Spleen (tissue), 11 donors: ENCODE data around the gene ECI1. TPM values are rescaled to one million over a fixed set of nuclear protein-coding genes. Genes with fewer than 3 reads are reported as not detected.
"Not testable (repeated sequence)": the region's sequence is repeated elsewhere in the genome, so short reads cannot be mapped to it uniquely, and the experiment has no call there.

Source experiments
- DNase-seq: peaks from one replicate; pipeline ENCODE4 v3.0.0-alpha.2; 2020
- H3K27ac ChIP-seq, 8 donors: fragments of 200-600 bp; sonication (generic) in 7 of 8; 1 replicate in 4 of 8; 2 replicates in 4 of 8; pipeline versions ENCODE4 v1.5.0 to v1.8.0; 2016 to 2021; ENCODE audit warnings: inconsistent platforms in 4 of 8, mild to moderate bottlenecking in 4 of 8, moderate library complexity in 1 of 8
- H3K27me3 ChIP-seq, 7 donors: fragments of 200-600 bp; sonication (generic) in 6 of 7; replicated peaks in 1 of 7; 1 replicate in 4 of 7; 2 replicates in 3 of 7; pipeline versions ENCODE4 v1.5.0 to v1.8.0; 2016 to 2021; ENCODE audit warnings: inconsistent platforms in 3 of 7, mild to moderate bottlenecking in 1 of 7
- H3K36me3 ChIP-seq, 6 donors: fragments of 200-600 bp; sonication (generic) in 5 of 6; 1 replicate in 4 of 6; 2 replicates in 2 of 6; pipeline versions ENCODE4 v1.5.0 to v1.8.0; 2016 to 2021; ENCODE audit warnings: inconsistent platforms in 2 of 6
- H3K4me1 ChIP-seq, 6 donors: fragments of 200-600 bp; sonication (generic) in 5 of 6; 1 replicate in 3 of 6; 2 replicates in 3 of 6; pipeline versions ENCODE4 v1.5.0 to v1.8.0; 2016 to 2021; ENCODE audit warnings: inconsistent platforms in 3 of 6
- H3K4me3 ChIP-seq, 8 donors: fragments of 200-600 bp; sonication (generic) in 7 of 8; 1 replicate in 4 of 8; 2 replicates in 4 of 8; pipeline versions ENCODE4 v1.5.0 to v1.8.0; 2016 to 2021; ENCODE audit warnings: inconsistent platforms in 4 of 8, mild to moderate bottlenecking in 4 of 8, moderate library complexity in 2 of 8
- H3K9me3 ChIP-seq, 8 donors: fragments of 200-600 bp; sonication (generic) in 7 of 8; 1 replicate in 4 of 8; 2 replicates in 4 of 8; pipeline versions ENCODE4 v1.5.0 to v1.8.0; 2016 to 2021; ENCODE audit warnings: inconsistent platforms in 4 of 8
- CTCF ChIP-seq, 11 experiments: fragments of 200-600 bp in 7 of 11; fragments of 450-650 bp in 4 of 11; sonication (generic) in 4 of 11; IDR thresholded peaks in 8 of 11; conservative IDR thresholded peaks in 3 of 11; 1 replicate in 7 of 11; 2 replicates in 4 of 11; pipeline versions ENCODE4 v1.4.0 to v1.8.0; 2016 to 2021; ENCODE audit warnings: antibody characterized with exemption in 11 of 11, inconsistent platforms in 4 of 11, mild to moderate bottlenecking in 1 of 11
- POLR2A ChIP-seq, 3 donors: fragments of 450-650 bp; IDR thresholded peaks; one replicate each; pipeline ENCODE4 v1.5.1; 2017; ENCODE audit warnings: antibody characterized with exemption in 3 of 3, mild to moderate bottlenecking in 1 of 3
- POLR2AphosphoS5 ChIP-seq, 3 donors: sonication (generic); formaldehyde crosslinking; IDR thresholded peaks; one replicate each; pipeline ENCODE4 v1.5.1; 2017; ENCODE audit warnings: antibody characterized with exemption in 3 of 3
- WGBS, 5 donors: extraction: QIAGEN DNeasy Blood & Tissue Kit in 3 of 5; methylation state at CpG; one replicate each; pipeline versions ENCODE4 v1.1.5 to v1.1.7; 2013 to 2018; 5-methylcytosine and 5-hydroxymethylcytosine counted together
- intact Hi-C: fragments of 100-400 bp; cut with DNase I; formaldehyde crosslinking; loops from one replicate; pipeline ENCODE4 v1.15.0; 2023; ENCODE audit warnings: low total_unique reads
- polyA plus RNA-seq, 3 donors: library from polyadenylated mRNA; stranded (reverse); fragments of 200-250 nt; gene quantifications; one replicate each; pipeline ENCODE4 v1.2.1, GENCODE V29; 2013
- total RNA-seq, 7 donors: library from RNA; depleted of rRNA in 3 of 7; stranded (reverse); fragments of >200 nt in 3 of 7; fragmentation: NEBNext Ultra II Directional in 4 of 7; extraction: Animal tissue kit (Norgen Biotek cat#: 25700) in 4 of 7; gene quantifications; one replicate each; pipeline versions ENCODE4 v1.1.0 to v1.2.1, GENCODE V29; 2016 to 2021
- donor health status: healthy with polysubstance abuse.
- donor health status: DM: no; HTN: no; CAD: no; lungs with moderate emphysema.
- donor health status: DM: no; HTN: no; CAD: no.
- donor health status: Bipolar disorder and iron deficiency.
- donor health status: healthy.
- donor health status: DM: no; HTN: no; CAD: no.
- donor health status: DM: yes; HTN: yes; CAD: no.

The ECI1 gene
- total and polyA plus RNA-seq, 10 donors: 20.6 to 54.8 (median 34.0) TPM

GRCh38 chr16:2243781-2244180, 7.6 kb downstream of the ECI1 start:
- intact Hi-C loops: no loop called here
- no peak for TF ChIP-seq CTCF (IDR thresholded peaks at IDR 0.05 in 8 of 11, conservative IDR thresholded peaks at IDR 0.05 in 3 of 11)
- no peak for TF ChIP-seq POLR2A (IDR thresholded peaks at IDR 0.05)
- no peak for TF ChIP-seq POLR2AphosphoS5 (IDR thresholded peaks at IDR 0.05)
- Histone ChIP-seq H3K36me3 (peaks cover 0 to 83% (median 46%) of the 10 kb centered on the region in 6 donors), H3K4me3 (no peak overlapping the region), H3K9me3 (no peaks in the 10 kb centered on the region), H3K27ac (no peak overlapping the region), H3K4me1 (peaks cover 0 to 17% (median 0%) of the 10 kb centered on the region in 6 donors), H3K27me3 (no peaks in the 10 kb centered on the region)
- no peak for DNase-seq
- 85 to 97% (median 93%) methylated on average over 10 to 11 of the region's 11 CpGs for WGBS, 5 donors

DNA sequence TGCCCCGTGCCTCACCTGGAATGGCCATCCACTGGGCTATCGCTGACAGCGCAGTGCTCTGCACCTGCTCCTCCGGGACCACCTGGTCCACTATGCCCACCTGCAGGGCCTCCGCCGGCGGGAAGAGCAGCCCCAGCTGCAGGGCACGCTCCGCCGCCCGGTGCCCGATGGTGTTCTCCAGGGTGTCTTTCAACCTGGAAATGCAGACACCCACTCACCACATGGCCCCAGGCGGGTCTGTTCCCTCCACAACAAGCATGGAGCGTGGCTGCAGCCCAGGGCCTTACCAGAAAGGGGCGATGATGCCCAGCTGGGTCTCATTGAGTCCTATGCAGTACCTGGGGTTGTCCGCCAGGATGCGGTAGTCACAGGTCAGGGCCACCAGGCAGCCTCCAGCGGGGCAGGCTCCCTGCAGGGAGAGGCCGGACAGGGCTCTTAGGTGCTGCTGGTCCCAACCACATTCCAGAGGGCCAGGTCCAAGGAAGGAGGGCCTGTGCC, 8.3 kb downstream of the ECI1 start:
- Histone ChIP-seq H3K27me3 (peaks cover 0 to 3% (median 1%) of the 10 kb centered on the region in 7 donors), H3K27ac (no peak overlapping the region), H3K36me3 (peaks cover 0 to 86% (median 46%) of the 10 kb centered on the region in 6 donors), H3K9me3 (no peaks in the 10 kb centered on the region), H3K4me3 (no peak overlapping the region), H3K4me1 (peaks cover 0 to 16% (median under 1%) of the 10 kb centered on the region in 6 donors)
- WGBS, 5 donors: 92 to 98% (median 96%) methylated on average over 5 to 19 of the region's 19 CpGs
- TF ChIP-seq CTCF (IDR thresholded peaks at IDR 0.05 in 8 of 11, conservative IDR thresholded peaks at IDR 0.05 in 3 of 11) (no peak), POLR2AphosphoS5 (IDR thresholded peaks at IDR 0.05) (peak in 1 of 3 donors; percentile 34)
- no peak for DNase-seq
- intact Hi-C loops: no loop called here

- no peak overlapping the region for H3K4me3 ChIP-seq
- peaks cover 0 to 86% (median 45%) of the 10 kb centered on the region in 6 donors for H3K36me3 ChIP-seq
- H3K4me1 ChIP-seq: peaks cover 0 to 21% (median 4%) of the 10 kb centered on the region in 6 donors
Measured at GRCh38 chr16:2242598-2242997, 8.8 kb downstream of the ECI1 start.

GRCh38 chr16:2240331-2240730, 11.1 kb downstream of the ECI1 start:
- H3K4me3 ChIP-seq, DNase-seq, intact Hi-C loops, H3K27ac ChIP-seq, H3K9me3 ChIP-seq: not testable (repeated sequence)
- whole genome bisulfite sequencing, 5 donors: 80 to 89% (median 87%) methylated on average over 9 of the region's 9 CpGs
- peaks cover 0 to 30% (median 26%) of the 10 kb centered on the region in 7 donors for H3K27me3 ChIP-seq
- peaks cover 11 to 43% (median 19%) of the 10 kb centered on the region in 6 donors for H3K4me1 ChIP-seq
- H3K36me3 ChIP-seq: peaks cover 0 to 88% (median 36%) of the 10 kb centered on the region in 6 donors

More at GRCh38 chr16:2242598-2242997, 8.8 kb downstream of the ECI1 start:
- peaks cover 0 to 8% (median 6%) of the 10 kb centered on the region in 7 donors for H3K27me3 ChIP-seq
- H3K9me3 ChIP-seq: no peaks in the 10 kb centered on the region
- intact Hi-C loops: no loop called here
- no peak for DNase-seq
- 69 to 82% (median 80%) methylated on average over 10 to 11 of the region's 11 CpGs for whole genome bisulfite sequencing, 5 donors
- no peak overlapping the region for H3K27ac ChIP-seq
- TF ChIP-seq POLR2AphosphoS5 (IDR thresholded peaks at IDR 0.05) (peak in 2 of 3 donors; percentile 7 to 8), CTCF (IDR thresholded peaks at IDR 0.05 in 8 of 11, conservative IDR thresholded peaks at IDR 0.05 in 3 of 11) (no peak)
